SK-N-SH (cell line): ENCODE results near the gene IGF2BP2.

Experiments
- EP300 ChIP-seq, 2 experiments: IDR thresholded peaks; 2 replicates each; pipeline versions ENCODE4 v1.4.0 to v1.6.1; 2012; ENCODE audit warnings: borderline replicate concordance in 1 of 2, low read depth in 1 of 2, low read length in 1 of 2
- NFIC ChIP-seq: IDR thresholded peaks from 2 replicates; pipeline ENCODE4 v1.4.0; 2012; ENCODE audit warnings: borderline replicate concordance
- POLR2AphosphoS5 ChIP-seq: IDR thresholded peaks from 2 replicates; pipeline ENCODE4 v1.6.1; 2012; ENCODE audit warnings: low read depth, low read length
- REST ChIP-seq: IDR thresholded peaks from 2 replicates; pipeline ENCODE4 v1.6.1; 2012; ENCODE audit warnings: mild to moderate bottlenecking, low read depth, low read length, moderate library complexity
- SIN3A ChIP-seq: IDR thresholded peaks from 2 replicates; pipeline ENCODE4 v1.6.1; 2012; ENCODE audit warnings: low read depth, mild to moderate bottlenecking, low read length, moderate library complexity, borderline replicate concordance
- YY1 ChIP-seq: IDR thresholded peaks from 2 replicates; pipeline ENCODE4 v1.4.0; 2012; ENCODE audit warnings: low read depth, mild to moderate bottlenecking
- TF ChIP-seq, protein P1 (sequence below): fragments of 200-600 bp; sonication (generic); IDR thresholded peaks from 2 replicates; pipeline ENCODE4 v1.6.1; 2017; ENCODE audit warnings: antibody characterized with exemption, mild to moderate bottlenecking, moderate library complexity

GRCh38 chr3:185625784-185626183 is 199.1 kb downstream of the IGF2BP2 start:
- no peak for TF ChIP-seq EP300 (IDR thresholded peaks at IDR 0.05; ENCODE audit: borderline replicate concordance in 1 of 2, low read depth in 1 of 2, low read length in 1 of 2)
- TF ChIP-seq REST: no peak
- TF ChIP-seq YY1: no peak
- TF ChIP-seq, protein P1, sequence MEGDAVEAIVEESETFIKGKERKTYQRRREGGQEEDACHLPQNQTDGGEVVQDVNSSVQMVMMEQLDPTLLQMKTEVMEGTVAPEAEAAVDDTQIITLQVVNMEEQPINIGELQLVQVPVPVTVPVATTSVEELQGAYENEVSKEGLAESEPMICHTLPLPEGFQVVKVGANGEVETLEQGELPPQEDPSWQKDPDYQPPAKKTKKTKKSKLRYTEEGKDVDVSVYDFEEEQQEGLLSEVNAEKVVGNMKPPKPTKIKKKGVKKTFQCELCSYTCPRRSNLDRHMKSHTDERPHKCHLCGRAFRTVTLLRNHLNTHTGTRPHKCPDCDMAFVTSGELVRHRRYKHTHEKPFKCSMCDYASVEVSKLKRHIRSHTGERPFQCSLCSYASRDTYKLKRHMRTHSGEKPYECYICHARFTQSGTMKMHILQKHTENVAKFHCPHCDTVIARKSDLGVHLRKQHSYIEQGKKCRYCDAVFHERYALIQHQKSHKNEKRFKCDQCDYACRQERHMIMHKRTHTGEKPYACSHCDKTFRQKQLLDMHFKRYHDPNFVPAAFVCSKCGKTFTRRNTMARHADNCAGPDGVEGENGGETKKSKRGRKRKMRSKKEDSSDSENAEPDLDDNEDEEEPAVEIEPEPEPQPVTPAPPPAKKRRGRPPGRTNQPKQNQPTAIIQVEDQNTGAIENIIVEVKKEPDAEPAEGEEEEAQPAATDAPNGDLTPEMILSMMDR: no peak
- no peak for TF ChIP-seq POLR2AphosphoS5
- no peak for TF ChIP-seq SIN3A
- TF ChIP-seq NFIC: no peak
